SW 1271 (cell line): ENCODE results near the gene AFF3.

Experiments used
- DNase-seq, 2 experiments: peaks; one replicate each; lab custom pipeline; 2025; lab: John Stamatoyannopoulos, UW

AFF3 gene

DNA sequence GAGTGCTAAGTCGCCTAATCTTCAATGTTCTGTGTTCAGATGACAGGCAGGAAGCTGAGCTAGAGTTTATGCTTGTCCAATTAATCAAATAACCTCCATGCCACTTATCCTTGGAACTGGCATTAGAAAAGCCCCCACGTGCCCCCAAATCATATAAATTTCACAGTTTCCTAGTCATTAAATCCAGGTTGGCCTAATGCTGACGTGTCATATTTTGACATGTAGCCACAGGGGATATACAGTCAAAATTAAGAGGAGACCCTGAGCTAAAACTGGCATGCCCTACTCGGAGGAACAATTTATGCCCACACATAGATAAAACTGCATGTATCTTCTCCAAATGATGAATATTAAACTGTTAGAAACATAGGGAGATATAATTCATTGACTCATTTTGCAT lies 101.0 kb downstream of the AFF3 start:
- no peak for DNase-seq

DNA sequence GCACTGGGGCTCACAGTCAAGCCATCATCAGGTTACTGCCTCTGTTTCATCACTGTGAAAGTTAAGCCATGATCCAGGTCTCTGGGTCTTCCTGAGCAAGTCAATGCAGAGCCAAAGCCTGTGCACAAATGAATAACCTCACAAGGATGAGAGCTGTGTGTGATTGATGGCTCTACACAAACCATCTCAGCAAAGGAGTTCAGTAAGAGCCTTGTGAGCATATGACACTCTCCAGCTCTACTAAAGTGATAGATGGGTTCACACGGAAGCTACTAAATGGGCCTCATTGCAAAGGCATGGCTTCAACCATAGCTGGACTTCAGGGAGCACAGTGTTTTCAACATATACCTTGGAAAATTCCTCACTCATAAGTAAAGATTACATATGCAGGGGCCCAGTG lies 101.5 kb downstream of the AFF3 start:
- DNase-seq: no peak

- DNase-seq: no peak
Measured at GRCh38 chr2:100039291-100039980, 103.0 kb downstream of the AFF3 start.

DNA sequence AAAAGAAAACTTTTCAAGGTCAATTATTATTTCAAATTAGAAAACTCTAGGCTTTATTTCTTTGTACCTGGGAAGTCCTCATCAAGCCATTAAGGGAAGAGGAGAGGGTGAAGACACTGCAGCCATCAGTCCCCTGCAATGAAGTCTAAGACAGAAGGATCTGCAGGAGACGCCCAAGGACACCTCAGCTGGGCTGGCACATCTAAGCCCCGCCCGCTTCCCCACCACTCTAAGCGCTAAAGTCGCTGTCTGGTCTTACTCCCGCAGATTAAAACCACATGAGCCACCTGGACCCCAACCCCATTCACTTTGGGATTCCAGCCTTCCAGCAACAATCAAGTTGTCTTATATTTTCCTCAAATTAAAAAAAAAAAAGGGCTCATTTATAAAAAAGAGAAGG lies 104.4 kb downstream of the AFF3 start:
- DNase-seq: no peak

DNA sequence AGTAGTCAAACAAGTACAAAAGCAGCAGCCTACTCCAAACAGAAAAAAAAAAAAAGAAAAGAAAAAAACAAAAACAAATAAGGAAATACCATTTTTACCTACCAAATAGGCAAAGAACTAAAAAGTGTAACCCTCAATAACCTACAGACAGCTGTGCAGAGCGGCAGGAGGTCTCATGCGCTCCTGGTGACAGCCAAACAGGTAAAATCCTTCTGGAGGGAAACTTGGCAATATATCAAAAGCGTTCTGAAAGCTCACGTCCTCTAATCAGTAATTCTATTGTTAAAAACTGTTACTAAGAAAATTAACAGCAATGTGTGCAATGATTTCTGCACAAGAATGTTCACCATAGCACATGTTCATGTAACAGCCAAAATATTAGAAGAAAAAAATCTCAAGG lies 105.6 kb downstream of the AFF3 start:
- no peak for DNase-seq

GRCh38 chr2:100036026-100036425 lies 106.4 kb downstream of the AFF3 start:
- DNase-seq: no peak

- no peak for DNase-seq
Measured at GRCh38 chr2:100034431-100034830, 108.0 kb downstream of the AFF3 start.

GRCh38 chr2:100033976-100034375 lies 108.4 kb downstream of the AFF3 start:
- DNase-seq: no peak

GRCh38 chr2:100031604-100032003 lies 110.8 kb downstream of the AFF3 start:
- DNase-seq: no peak

- no peak for DNase-seq
Measured at GRCh38 chr2:100029460-100029859, 112.9 kb downstream of the AFF3 start.

DNA sequence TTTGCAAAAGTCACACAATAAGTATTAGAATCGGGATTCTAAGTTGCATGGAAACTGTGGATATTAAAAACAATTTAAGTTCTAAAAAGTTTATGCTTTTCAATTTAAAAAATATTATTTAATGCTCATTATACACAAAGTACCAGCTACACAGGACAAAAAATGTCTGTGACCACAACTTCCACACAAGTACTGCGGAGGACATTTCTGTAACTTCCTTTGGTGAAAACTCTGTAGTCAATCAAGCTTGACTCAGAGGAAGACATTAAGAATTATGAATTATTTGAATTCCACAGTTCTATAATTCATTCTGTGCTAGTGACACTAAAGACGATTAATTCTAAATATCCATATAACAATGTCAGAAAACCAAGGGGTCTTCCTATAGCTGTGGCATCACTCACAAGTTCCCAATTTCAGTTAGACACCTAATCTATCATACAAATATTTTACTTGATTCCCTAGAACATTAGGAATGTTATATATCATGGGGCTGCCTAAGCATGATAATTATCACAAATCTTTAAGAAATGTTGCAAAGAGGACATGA lies 120.5 kb downstream of the AFF3 start:
- DNase-seq: no peak

DNA sequence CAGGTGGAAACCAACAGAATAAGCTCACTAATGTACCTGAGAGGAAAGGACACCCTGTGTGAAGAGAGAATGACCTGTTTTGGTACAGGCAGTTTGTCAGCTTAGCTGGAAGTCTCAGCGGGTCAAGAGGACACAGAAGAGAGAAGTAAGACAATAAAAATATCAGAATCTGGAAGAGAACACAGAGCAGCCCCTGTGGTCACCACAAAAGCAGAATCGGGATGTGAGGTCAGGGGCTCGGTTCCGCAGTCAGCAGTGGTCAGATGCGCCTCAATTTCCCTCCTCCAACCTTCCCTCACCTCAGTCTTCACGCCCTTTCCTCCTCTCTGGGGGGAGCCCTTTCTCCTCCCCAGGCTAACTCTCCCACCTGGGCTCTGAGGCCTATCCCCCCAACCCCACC lies 122.9 kb downstream of the AFF3 start:
- no peak for DNase-seq

- DNase-seq: no peak
Measured at GRCh38 chr2:100018341-100019193, 123.8 kb downstream of the AFF3 start.

- no peak for DNase-seq
Measured at GRCh38 chr2:100017633-100018032, 124.8 kb downstream of the AFF3 start.

DNA sequence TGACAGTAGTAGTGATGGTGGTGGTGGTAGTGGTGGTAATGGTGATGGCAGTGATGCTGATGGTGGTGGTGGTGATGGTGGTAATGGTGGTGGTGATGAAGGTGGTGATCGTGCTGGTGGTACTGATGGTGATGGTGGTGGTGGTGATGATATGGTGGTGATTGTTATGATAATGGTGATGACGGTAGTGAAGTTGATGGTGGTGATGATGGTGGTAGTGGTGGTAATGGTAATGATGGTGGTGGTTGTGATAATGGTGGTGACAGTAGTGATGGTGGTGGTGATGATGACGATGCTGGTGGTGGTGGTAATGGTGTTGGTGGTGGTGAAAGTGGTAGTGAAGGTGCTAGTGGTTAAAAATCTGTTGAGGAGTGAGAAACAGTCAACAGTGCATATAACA lies 125.6 kb downstream of the AFF3 start:
- no peak for DNase-seq

- DNase-seq: no peak
Measured at GRCh38 chr2:100015849-100016248, 126.5 kb downstream of the AFF3 start.

DNA sequence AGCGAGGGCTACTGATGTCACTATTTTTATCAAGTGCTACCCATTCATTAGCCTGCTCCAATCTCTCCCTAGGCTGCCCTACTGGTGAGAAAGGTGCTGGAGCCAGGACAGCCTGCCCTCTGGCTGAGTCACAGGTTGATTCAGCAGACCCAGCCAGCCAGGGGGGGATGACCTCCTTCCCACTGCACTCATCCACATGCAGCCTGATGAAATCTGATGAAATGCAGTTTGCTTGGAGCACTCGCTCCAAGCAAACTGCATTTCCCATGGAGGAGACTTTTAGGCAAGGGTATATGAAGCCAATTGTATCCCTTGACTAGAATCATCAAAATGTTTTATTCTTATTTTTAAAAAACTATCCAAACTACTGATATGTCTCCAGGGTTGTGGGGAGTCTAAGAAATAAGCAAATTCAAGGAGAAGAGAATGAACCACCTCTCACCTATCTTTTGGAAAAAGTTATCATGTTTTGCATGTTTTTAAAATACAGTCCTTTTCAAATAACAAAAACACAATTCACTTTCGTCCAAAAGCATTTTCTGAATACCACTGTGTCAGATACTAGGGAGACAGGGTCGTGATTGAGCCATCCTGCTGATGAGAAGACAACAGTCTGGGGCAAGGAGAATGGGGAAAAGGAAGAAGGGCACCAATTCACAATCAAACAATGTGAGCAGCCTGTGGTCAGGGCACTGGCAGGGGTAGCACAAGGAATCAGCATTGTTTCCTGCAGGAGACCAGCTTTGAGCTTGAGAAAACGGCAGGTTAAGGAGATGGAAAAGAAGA lies 128.3 kb downstream of the AFF3 start:
- peak; percentile 27 to 29 for DNase-seq

- DNase-seq: no peak
Measured at GRCh38 chr2:100012561-100012960, 129.8 kb downstream of the AFF3 start.

DNA sequence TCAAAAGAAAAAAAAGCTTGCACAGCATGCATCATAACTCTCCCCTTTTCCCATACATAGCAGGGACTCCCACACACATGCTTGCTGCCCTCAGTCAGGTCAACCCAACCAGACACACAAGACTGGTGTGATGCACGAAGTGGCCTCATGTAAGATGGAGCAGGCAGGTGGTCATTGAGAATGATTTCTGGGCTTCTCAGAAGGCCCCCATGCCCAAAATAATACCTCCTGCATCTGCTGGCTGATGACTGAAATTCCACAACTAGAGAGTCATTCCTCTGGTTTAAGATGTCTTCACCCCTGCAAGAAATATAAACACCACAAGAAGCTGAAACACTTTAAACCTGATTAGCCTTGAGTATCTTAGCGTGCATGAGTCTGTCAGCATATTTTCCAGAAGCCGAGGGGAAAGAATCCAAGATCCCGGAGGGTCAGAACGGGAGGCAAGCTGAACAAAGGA lies 131.1 kb downstream of the AFF3 start:
- no peak for DNase-seq

DNA sequence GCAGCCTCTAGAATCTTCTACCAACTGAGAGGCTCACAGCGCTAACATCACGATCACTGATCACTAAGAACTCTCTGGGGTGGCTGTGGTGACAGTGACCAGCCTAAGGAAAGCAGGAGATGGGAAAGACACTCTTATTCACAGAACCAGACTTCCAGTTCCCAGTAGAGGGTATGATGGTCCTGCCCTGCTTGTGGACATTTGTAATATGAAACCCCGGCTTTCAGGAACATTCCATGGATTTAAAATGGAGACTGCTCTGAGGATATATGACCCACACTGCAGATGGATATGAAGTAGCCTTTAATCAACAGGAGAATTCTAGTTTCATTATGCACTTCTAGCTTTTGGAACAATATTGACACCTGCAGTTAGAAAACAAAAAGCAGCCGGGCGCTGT lies 131.8 kb downstream of the AFF3 start:
- DNase-seq: no peak

DNA sequence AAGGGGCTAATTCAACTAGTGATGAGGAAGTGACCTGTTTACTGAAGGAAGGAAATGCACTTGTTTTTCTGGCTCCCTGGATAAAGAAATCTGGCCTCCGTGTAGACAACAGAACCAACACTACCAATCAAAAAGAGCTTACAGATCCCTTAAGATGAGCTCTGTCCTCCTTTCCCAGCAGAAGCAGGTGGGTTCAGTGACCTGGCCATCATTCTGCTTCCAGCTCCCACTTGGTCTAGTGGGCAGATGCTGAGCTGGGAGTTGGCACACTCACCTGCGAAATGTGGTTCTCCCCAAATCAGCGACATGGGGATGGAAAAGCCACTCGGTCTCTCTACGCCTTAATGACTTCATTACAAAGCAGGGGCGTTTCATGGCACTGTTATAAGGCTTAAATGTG lies 132.6 kb downstream of the AFF3 start:
- DNase-seq: no peak

GRCh38 chr2:100008956-100009355 lies 133.4 kb downstream of the AFF3 start:
- no peak for DNase-seq
